Occipital lobe (tissue), 2 donors: ENCODE results near the gene TBL1XR1. TPM values are rescaled to one million over a fixed set of nuclear protein-coding genes. Genes with fewer than 3 reads are reported as not detected.
A peak's percentile ranks its signal among the peaks of the same experiment; 100 is the strongest.

Source experiments
- DNase-seq: peaks from one replicate; lab custom pipeline; 2025; lab: John Stamatoyannopoulos, UW
- total RNA-seq: library from RNA; depleted of rRNA; stranded (reverse); fragments of >200 nt; gene quantifications from one replicate; pipeline ENCODE4 v1.2.3, GENCODE V29; 2014

The TBL1XR1 gene
- 358 TPM for total RNA-seq

DNA sequence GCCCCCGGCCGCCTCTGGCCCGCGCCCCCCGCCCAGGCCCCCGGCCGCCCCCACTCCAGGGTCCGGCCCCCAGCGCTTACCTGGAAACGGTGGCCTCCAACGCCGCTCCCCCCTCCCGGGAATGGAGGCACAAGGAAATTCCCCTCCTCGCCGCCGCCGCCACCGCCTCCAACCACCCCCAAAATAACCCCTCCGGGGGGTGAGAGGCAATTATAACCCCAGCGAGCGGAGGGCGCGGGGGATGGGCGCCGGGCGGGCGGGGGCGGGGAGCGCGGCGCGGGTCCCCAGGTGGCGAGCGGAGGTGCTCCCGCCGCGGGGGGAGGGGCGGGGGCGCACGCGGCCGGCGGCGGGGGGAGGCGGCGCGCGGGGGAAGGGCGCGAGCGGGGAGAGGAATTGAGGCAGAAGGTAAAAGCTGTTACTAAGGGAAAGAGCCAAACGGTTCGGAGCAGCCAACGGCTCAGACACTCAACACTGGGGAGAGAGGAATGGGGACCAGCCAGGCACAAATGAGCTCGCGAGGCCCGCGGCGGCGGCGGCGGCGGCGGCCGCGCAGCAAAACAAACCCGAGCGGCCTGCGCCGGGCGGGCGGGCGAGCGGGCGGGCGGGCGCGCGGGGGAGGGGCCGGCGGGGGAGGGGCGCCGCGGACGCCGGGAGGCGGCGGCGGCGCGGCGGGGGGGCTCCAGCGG is at the start of gene TBL1XR1:
Gene TBL1XR1 (minus strand): TSS at position 442 of the 686 bp plus-strand sequence. CDS start 132,505 bp downstream, outside the sequence.
- DNase-seq, result peak; percentile 85

DNA sequence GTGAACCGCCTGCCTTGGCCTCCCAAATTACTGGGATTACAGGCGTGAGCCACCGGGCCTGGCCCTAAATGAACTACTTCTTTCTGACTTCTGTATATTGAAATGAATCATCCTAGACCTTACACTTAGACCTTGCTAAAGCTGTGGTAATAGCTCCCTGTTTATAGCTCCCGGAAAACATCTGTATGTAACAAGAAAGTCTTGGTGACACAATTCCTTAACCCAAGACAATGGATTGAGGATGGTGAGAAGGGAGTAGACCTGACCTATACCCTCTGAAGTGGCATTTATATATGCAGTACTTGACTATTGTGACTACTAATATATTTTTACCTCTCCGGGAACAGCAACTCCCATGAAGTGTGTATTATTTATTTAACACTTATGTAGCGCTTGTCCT is 48.0 kb upstream of the TBL1XR1 start:
- no peak for DNase-seq

DNA sequence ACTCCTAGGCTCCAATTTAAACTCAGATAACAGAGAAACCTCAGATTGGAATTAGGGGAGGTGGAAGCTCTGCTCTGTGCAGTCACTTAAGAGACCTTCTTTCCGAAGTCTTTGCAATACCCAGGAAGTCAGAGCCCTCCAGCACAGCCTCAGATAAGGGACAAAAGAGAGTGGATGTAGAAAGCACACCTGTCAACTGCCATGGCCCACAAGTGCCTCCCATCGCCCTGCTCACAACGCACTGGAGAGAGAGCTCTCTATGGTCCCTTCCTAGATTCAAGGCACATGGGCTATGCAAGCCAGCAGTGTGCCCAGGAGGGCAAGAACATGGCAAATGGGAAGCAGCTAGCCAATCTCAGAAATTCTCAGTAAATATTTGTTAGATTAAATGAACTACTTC is 47.3 kb upstream of the TBL1XR1 start:
- DNase-seq, result no peak

DNA sequence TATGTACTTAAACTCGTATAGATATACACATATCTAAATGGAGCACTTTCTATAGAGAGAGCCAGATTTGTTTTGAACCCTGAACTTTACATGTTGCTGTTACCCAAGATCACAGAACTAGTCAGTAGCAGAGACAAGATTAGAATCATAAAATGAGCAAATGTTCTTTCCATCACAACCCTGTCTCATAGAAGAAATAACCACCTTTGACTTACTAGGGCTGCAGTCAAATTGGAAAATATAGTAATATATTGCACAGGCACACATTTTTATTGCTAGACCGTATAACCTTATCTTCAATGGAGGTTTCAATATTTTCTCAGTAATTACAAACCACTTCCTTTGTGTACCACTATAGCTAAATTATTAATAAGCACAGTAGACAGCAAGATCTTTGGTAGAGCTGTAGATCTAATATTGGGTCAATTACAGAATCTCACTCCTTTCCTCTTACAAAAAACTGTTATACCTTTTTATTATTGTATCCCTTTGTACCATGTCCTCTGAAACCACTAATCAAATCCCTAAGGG is 41.5 kb upstream of the TBL1XR1 start:
- no peak for DNase-seq

DNA sequence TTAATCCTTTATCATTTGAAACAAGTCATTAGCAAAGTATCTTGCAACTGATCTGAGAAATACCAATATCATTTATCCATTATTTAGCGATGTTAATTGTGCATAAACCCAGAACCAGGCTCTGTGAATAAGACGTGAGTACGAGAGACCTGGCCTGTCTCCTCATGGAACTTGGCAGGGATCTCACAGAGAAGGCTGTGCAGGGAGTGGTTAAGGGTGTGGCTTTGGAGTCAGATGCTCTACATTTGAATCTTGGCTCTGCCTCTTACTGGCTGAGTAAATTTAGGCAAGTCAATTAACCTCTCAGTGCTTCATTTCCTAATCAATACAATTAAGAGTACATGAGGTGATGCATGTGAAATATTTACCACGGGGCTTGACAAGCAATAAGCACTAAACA is 39.9 kb upstream of the TBL1XR1 start:
- DNase-seq, result no peak

DNA sequence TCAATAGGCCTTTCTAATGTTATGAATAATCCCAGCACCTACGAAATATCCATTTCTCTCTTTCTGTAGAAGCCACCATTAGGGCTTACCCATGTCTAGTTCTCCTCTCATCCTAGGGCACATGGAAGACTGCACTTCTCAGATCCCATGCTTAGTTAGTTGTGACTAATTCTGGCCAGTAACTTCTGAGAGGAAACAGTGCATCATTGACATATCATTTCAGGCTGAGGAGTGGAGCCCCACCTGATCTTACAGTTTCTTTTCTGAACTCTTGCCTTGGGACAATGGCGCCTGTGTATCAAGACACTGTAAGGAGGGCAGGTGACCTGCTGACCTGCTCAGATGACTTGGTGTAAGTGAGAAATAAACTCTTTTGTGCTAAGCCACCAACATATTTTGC is 39.4 kb upstream of the TBL1XR1 start:
- DNase-seq, result no peak

DNA sequence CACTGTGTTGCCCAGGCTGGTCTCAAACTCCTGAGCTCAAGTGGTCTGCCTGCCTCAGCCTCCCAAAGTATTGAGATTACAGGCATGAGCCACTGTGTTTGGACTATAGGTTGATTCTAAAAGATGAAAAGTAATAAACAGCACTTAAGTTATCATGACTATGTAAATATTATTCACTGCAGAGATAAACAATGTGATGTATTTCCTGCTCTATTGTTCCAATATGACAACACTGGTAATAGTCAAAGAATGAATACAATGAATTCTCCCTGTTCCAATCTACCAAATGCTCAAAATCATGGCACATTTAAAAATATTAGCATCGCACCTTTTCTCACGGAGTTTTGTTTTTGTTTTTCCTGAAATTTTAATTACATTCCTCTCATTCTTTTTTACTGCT is 36.8 kb upstream of the TBL1XR1 start:
- no peak for DNase-seq

DNA sequence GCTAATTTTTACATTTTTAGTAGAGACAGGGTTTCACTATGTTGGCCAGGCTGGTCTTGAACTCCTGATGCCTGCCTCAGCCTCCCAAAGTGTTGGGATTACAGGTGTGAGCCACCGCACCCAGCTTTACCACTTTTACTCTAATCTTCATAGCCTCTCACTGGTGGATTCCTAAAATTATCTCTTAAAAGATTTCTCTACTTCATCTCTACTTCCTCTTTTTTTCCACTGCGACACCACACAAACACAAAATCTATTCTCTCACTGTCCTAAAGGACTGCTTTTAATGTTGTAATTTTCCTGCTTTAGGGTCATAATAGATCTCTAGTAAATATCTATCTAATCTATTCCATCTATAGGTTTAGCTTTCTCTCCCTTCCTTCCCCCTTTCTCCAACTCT is 34.0 kb upstream of the TBL1XR1 start:
- DNase-seq, result no peak

DNA sequence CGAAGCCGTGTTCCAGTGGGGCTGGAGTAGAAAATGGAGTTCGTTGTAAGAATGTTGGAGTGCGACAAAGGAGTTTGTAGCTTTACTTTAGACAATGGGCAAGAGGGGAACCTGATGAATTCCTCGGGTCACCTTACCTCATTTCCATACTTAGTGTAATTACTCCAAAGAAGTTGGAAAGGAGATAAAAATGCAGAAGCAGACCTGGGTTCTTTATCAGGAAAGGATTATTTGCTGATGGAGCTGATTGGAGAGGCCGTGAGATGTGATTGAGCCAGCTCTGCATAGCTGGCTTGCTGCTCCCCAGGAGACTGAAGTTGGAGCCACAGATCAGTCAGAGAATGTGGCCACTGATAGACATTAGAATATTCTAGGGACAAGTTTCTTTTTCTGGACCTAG is 33.4 kb upstream of the TBL1XR1 start:
- DNase-seq, result no peak

DNA sequence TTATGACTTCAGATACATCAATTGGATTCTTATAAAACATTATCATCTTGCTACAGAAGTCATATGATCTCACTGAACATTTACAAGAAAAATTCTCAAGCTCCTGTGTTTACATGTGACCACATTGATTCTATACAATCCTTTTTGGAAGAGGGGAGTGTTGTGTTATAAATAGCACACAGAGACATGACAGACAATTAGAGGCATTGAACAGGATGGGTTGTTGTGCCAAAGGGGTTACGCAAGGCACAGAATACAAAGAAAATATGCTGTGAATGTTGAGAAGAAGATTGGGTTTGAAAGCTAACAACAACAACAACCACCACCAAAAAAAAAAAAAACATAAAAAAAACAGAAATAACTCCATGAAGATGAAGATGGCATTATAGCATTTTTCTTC is 32.5 kb upstream of the TBL1XR1 start:
- DNase-seq, result no peak

DNA sequence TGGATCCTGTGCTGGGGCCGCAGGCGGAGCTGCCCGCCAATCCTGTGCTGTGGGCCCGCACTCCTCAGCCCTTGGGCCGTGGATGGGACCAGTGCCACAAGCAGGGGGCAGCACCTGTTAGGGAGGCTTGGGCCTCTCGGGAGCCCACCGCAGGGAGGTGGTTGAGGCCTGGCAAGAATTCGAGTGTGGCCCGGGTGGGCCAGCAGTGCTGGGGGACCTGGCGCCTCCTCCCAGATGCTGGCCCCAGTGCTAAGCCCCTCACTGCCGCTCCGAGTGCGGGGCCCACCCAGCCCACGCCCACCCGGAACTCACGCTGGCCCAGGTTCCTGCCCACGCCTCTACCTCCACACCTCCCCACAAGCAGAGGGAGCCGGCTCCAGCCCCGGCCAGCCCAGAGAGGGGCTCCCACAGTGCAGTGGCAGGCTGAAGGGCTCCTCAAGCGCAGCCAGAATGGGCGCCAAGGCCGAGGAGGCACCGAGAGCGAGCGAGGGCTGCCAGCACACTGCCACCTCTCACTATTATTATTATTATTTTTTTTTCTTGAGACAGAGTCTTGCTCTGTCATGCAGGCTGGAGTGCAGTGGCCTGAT is 31.4 kb upstream of the TBL1XR1 start:
- no peak for DNase-seq

DNA sequence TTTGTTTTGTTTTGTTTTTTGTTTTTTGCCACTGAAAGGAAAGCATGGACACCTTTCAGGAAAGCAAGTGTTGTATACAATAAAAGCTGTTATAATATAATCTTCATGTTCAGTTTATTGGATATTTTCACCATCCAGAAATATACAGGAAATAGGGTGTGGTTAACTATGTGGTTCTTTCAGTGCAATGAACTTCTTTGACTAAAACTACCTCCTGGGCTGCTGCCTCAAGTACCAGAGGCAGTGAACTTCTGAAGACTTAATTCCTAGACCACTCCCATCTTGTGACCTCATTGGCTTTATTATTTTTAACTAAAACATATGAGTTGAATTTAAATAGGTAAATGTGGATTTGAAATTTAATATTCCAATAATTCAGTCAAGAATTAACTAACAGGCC is 27.1 kb upstream of the TBL1XR1 start:
- no peak for DNase-seq

DNA sequence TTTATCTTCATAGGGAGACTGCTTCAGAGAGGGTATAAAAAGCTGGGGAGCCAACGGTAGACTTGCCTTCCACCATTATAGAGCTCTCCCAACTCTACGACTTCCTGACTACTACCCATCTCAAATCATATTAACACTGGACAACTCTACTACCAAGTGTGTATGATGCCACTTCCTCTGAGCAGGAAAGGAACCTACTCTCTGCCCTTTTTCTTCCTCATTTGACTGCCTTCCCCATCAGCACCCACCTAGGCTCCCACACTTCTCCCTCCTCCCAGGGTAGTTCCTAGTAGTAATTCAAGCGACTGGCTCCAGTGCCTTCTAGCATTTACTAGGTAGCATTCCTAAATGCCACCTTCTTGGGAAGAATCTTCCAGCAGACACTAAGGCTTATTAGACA is 24.5 kb upstream of the TBL1XR1 start:
- no peak for DNase-seq

DNA sequence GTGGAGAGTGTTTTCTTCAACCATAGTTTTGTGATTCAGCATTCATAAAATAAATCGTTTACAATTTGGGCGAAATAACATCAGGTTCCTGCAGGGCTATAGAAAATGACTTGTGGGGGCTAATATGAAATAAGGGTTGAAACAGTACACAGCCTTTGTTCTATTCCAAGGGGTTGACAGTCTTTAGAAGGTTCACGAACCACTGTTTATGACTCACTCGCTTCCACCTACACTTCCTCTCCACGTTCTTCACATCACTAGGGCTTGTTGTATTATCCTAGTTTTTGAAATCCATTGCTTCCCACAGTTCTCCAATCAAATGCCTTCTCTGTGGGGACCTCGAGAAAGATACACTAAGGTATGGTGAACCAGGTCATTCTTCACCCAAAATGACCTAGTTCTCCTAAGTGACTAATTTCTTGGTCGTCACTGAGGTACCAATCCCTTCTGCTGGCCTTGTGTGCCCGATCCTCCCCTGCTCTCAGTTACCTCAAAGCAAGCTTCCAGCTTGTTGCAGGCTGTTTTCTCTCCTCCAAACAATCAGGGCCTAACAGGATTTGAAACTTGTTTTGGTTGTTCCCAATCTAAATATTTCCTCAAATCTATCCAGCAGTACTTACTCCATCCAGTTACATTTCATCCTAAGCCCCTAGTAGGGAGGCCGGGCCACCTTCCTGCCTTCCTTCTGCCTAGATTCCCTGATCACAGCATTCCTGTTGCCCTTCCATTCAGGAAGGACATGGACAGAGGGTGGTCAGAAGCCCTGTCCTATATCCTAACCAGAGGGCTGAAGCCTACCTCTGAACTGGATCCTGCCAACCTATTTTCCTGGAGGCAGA is 23.1 kb upstream of the TBL1XR1 start:
- DNase-seq, result no peak

DNA sequence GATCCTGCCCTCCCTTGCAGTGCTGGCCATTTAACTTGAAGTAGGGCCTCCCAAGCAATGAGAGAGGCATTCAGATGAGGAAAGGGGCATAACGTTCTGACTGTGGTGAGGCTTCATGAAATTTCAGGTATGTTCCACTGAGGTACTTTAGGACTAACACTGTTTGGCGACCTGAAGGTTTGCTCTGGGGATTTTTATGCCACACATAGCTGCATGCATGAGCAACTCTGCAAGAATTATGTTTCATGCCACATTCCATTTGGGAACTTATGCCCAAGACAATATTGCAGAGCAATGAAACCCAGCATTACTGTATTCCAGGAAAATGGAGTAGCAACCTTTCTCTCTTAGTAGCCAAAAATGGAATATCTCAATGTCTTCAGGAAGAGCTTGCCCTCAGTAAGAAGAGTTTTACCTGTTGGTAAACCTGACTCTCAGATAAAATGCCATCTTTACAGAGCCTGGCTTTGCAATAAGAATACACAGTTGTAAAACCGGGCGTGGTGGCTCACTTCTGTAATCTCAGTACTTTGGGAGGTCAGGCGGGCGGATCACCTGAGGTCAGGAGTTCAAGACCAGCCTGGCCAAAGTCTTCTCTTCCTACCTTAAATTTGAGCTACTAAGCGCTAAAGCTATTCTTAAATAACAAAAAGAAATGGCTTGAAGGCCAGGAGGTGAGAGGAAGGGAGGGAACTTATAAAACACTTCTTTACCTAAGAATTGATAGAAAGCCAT is 16.7 kb upstream of the TBL1XR1 start:
- no peak for DNase-seq

DNA sequence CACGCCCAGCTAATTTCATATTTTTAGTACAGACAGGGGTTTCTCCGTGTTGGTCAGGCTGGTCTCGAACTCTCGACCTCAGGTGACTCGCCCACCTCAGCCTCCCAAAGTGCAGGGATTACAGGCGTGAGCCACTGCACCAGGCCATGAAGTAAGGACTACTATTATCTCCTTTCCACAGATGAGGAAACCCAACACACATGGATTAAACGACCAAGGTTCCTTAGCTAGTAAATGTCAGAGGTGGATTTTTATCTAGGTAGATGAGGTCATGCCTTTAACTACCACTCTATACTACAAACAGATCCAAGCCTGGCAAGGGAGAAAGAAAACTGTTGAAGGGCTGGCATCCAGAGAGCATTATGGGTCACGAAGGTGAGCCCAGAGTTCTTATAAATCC is 15.5 kb upstream of the TBL1XR1 start:
- no peak for DNase-seq

DNA sequence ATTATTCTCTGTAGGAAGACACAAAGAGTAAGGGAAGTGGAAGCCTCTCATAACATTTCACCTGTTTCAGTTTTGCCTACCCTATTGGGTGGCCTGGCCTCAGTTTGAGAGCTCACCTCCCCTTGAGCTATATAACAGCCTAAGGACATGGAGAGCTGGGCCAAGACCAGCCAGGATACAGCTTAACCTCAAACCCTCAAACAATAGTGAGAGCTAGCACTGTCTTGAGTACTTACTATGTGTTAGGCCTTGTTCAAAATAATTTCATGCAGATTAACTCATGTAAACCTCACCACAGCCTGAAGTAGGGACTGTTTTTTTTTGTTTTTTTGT is 15.0 kb upstream of the TBL1XR1 start:
- no peak for DNase-seq

DNA sequence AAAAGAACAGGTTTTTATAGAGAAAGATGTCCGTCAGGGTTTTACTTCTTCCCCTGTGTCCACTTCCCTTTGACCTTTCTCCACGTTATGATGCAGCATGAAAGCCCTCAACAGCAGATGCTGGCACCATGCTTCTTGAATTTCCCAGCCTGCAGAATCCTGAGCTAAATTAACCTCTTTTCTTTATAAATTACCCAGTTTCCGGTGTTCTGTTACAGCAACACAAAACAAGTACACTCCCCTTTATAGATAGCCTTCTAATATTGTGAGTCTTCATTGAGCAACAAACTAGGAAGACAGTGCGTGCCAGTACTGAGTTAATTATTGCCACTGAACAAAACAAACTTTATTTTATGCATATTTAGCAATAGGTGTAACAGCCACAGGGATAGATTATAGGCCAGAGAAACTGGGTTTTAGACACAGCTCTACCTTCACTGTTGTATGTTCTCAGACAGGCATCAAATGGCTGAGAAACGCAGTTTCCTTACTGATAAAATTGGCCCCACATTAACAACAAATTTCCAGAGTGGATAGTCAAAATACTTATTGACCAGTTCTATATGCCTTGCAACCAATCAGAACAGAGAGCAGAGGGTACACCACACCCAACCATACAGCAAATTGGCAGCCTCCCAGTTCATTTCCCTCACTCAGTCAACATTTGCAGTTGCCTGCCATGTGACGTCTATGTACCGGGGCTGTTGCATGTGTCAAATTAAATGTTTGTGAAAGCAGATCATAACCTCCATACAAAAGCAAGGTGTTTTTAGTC is 14.4 kb upstream of the TBL1XR1 start:
- DNase-seq, result no peak

DNA sequence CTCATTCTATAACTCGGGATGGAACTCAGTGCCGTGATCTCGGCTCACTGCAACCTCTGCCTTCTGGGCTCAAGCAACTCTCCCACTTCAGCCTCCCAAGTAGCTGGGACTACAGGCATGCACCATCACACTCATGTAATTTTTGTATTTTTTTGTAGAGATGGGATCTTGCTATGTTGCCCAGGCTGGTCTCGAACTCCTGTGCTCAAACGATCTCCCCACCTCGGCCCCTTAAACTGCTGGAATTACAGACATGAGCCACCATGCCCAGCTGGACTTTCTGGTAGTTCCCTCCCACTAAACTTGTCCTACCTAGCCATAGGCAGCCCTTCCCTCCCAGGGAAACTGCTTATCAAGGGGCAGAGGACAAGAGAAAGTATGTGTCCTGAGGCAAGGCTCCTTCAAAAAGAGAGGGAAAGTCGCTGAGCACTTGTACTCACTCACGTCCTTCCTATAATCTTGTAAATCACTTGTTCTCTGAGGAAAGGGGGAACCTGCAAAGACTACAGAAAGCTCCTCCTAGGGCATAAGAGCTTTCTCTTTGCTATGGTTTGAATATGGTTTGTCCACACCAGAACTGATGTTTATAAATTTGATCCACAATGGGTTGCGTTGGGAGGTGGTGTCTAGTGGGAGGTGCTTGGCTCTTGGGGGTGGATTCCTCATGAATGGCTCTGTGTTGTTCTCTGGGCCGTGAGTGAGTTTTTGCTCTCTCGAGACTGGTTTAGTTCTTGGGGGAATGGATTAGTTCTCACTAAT is 13.6 kb upstream of the TBL1XR1 start:
- no peak for DNase-seq

DNA sequence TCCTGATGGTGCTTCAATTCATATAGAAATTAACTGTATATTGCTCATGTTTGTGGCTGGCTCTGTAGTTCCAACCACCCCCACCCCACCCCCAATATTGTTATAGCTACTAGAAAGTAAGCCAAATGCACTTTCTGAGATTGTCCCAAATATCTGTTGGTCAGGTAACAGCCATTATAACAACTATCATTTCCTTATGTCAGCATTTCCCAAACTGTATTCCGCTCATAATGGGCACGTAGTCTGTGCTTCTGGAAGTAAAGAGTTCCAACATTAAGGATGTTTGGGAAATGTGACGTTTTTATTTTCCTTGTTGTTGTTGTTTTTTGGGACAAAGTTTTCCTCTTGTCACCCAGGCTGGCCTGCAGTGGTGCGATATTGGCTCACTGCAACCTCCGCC is 12.2 kb upstream of the TBL1XR1 start:
- DNase-seq, result no peak
